ENCODE data around the gene RPS15.
A peak's percentile ranks its signal among the peaks of the same experiment; 100 is the strongest.
"Not testable (repeated sequence)": the region's sequence is repeated elsewhere in the genome, so short reads cannot be mapped to it uniquely, and the experiment has no call there.

RPS15 gene

GRCh38 chr19:1439525-1440417, 1.6 kb downstream of the RPS15 start:
- Histone ChIP-seq H3K36me3 (ENCODE audit: control insufficient read depth in 2 of 2, insufficient read depth in 2 of 2, low read length in 2 of 2) (peaks cover 22 to 26% of the 10 kb centered on the region in 2 donors), H3K9ac (ENCODE audit: low read length in 2 of 2) (peak overlapping the region; percentile 87 to 90), H3K4me3 (ENCODE audit: low read length in 2 of 2) (peak overlapping the region; percentile 73 to 91), H3K4me1 (ENCODE audit: control insufficient read depth, insufficient read depth, low read length) (peaks cover 16% of the 10 kb centered on the region)
- not testable (repeated sequence) for H3K27me3 ChIP-seq (ENCODE audit: control insufficient read depth in 1 of 2, insufficient read depth in 2 of 2, low read length in 2 of 2); H3K9me3 ChIP-seq (ENCODE audit: control insufficient read depth in 2 of 2, low read length in 2 of 2); H3K27ac ChIP-seq (ENCODE audit: low read length)

- no peak overlapping the region for H3K27ac ChIP-seq (ENCODE audit: low read length)
- peaks cover 20 to 23% of the 10 kb centered on the region in 2 donors for H3K36me3 ChIP-seq (ENCODE audit: control insufficient read depth in 2 of 2, insufficient read depth in 2 of 2, low read length in 2 of 2)
- no peak overlapping the region for H3K9ac ChIP-seq (ENCODE audit: low read length in 2 of 2)
- H3K4me1 ChIP-seq (ENCODE audit: control insufficient read depth, insufficient read depth, low read length): peaks cover 22% of the 10 kb centered on the region
- peaks cover 1 to 2% of the 10 kb centered on the region in 2 donors for H3K27me3 ChIP-seq (ENCODE audit: control insufficient read depth in 1 of 2, insufficient read depth in 2 of 2, low read length in 2 of 2)
- H3K4me3 ChIP-seq (ENCODE audit: low read length in 2 of 2): no peak overlapping the region
- H3K9me3 ChIP-seq (ENCODE audit: control insufficient read depth in 2 of 2, low read length in 2 of 2): no peaks in the 10 kb centered on the region
Measured at GRCh38 chr19:1440418-1440801, 2.2 kb downstream of the RPS15 start.

- Histone ChIP-seq H3K4me1 (ENCODE audit: control insufficient read depth, insufficient read depth, low read length) (peaks cover 26% of the 10 kb centered on the region), H3K9me3 (ENCODE audit: control insufficient read depth in 2 of 2, low read length in 2 of 2) (no peaks in the 10 kb centered on the region), H3K4me3 (ENCODE audit: low read length in 2 of 2) (no peak overlapping the region), H3K27ac (ENCODE audit: low read length) (no peak overlapping the region), H3K9ac (ENCODE audit: low read length in 2 of 2) (no peak overlapping the region), H3K27me3 (ENCODE audit: control insufficient read depth in 1 of 2, insufficient read depth in 2 of 2, low read length in 2 of 2) (peaks cover 4 to 9% of the 10 kb centered on the region in 2 donors), H3K36me3 (ENCODE audit: control insufficient read depth in 2 of 2, insufficient read depth in 2 of 2, low read length in 2 of 2) (peaks cover 18 to 19% of the 10 kb centered on the region in 2 donors)
Measured at GRCh38 chr19:1441022-1441426, 2.8 kb downstream of the RPS15 start.

- Histone ChIP-seq H3K4me1 (ENCODE audit: control insufficient read depth, insufficient read depth, low read length) (peaks cover 33% of the 10 kb centered on the region), H3K9me3 (ENCODE audit: control insufficient read depth in 2 of 2, low read length in 2 of 2) (no peaks in the 10 kb centered on the region), H3K9ac (ENCODE audit: low read length in 2 of 2) (no peak overlapping the region), H3K27ac (ENCODE audit: low read length) (no peak overlapping the region), H3K27me3 (ENCODE audit: control insufficient read depth in 1 of 2, insufficient read depth in 2 of 2, low read length in 2 of 2) (peaks cover 6 to 17% of the 10 kb centered on the region in 2 donors), H3K4me3 (ENCODE audit: low read length in 2 of 2) (no peak overlapping the region), H3K36me3 (ENCODE audit: control insufficient read depth in 2 of 2, insufficient read depth in 2 of 2, low read length in 2 of 2) (peaks cover 18 to 19% of the 10 kb centered on the region in 2 donors)
Measured at GRCh38 chr19:1441677-1442438, 3.7 kb downstream of the RPS15 start.

DNA sequence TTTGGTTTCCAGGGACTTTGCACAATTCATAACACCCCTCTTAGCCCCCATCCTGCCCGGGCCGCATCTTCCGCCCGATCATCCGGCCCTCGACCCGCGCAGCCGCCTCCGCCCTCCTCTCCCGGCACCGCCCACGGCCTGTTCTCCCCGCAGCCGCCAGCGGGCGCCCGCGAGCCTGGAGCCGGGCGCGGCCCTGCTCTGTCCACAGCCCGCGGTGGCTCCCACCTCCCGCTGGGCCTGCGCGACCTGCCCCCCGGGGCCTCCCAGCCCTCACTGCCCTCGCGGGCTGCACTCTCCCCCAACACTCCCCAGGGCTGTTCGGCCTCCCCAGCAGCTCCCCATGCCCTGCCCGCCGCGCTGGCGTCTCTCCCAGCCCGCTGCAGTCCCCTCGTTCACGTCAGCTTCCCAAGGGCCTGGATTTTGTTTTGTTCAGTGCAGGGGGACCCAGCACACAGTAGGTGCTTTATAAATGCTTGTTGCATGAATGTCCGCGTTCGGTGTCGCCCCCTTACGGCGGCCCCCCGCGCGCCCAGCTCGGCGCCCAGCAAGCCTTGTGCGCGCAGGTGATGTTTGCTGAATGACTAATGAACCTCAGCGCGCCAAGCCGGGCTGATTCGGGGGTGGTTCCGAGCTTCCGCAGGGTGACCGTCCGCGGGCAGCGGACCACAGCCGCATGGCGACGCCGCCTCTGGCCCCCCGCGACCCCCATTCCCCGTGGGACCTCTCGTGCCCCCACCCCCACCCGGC, 7.2 kb downstream of the RPS15 start:
- Histone ChIP-seq H3K9ac (ENCODE audit: low read length in 2 of 2) (no peak overlapping the region), H3K27me3 (ENCODE audit: control insufficient read depth in 1 of 2, insufficient read depth in 2 of 2, low read length in 2 of 2) (peaks cover 29 to 45% of the 10 kb centered on the region in 2 donors), H3K9me3 (ENCODE audit: control insufficient read depth in 2 of 2, low read length in 2 of 2) (no peaks in the 10 kb centered on the region), H3K4me1 (ENCODE audit: control insufficient read depth, insufficient read depth, low read length) (peaks cover 21% of the 10 kb centered on the region), H3K27ac (ENCODE audit: low read length) (no peak overlapping the region), H3K36me3 (ENCODE audit: control insufficient read depth in 2 of 2, insufficient read depth in 2 of 2, low read length in 2 of 2) (peaks cover 13 to 18% of the 10 kb centered on the region in 2 donors), H3K4me3 (ENCODE audit: low read length in 2 of 2) (peak overlapping the region; percentile 25 to 54)

DNA sequence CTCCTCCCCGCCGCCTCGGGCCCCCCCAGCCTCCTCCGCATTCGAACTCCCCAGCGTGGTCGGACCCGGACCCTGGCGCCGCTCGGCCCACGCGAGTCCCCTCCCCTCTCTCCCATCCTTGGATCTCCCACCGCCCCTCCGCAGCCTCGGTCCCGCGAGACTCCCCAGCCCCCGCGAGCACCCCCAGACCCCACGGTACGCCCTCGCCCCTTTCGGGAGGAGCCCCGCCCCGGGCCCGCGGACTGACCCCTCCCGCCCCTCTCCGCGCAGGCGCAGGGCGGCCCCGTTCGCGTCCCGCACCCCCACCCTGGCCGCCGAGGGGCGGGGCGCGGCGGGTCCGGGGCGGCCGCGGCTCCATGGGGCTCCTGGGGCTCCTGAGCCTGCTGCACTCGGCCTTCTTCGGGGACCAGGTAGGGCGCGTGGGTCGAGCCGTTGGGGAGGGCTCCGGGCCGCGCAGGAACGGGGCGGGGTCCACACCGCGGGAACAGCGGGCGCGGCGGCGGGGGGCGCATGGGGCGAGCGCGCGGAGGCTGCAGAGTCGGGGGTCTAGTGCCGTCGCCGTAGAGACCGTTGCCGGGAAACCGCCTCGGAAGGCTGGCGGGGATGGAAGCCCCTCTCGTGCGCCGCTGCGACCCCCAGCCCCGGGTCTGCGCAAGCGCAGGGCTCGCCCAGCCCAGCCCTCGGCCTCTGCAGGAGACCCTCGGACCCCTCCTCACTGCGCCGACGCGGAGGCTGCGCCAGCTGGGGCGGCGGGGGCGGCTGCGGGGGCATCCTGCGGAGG, 7.9 kb downstream of the RPS15 start:
- Histone ChIP-seq H3K27me3 (ENCODE audit: control insufficient read depth in 1 of 2, insufficient read depth in 2 of 2, low read length in 2 of 2) (peaks cover 36 to 53% of the 10 kb centered on the region in 2 donors), H3K9me3 (ENCODE audit: control insufficient read depth in 2 of 2, low read length in 2 of 2) (no peaks in the 10 kb centered on the region), H3K36me3 (ENCODE audit: control insufficient read depth in 2 of 2, insufficient read depth in 2 of 2, low read length in 2 of 2) (peaks cover 5 to 10% of the 10 kb centered on the region in 2 donors), H3K9ac (ENCODE audit: low read length in 2 of 2) (no peak overlapping the region), H3K4me1 (ENCODE audit: control insufficient read depth, insufficient read depth, low read length) (peaks cover 21% of the 10 kb centered on the region), H3K4me3 (ENCODE audit: low read length in 2 of 2) (no peak overlapping the region), H3K27ac (ENCODE audit: low read length) (no peak overlapping the region)

DNA sequence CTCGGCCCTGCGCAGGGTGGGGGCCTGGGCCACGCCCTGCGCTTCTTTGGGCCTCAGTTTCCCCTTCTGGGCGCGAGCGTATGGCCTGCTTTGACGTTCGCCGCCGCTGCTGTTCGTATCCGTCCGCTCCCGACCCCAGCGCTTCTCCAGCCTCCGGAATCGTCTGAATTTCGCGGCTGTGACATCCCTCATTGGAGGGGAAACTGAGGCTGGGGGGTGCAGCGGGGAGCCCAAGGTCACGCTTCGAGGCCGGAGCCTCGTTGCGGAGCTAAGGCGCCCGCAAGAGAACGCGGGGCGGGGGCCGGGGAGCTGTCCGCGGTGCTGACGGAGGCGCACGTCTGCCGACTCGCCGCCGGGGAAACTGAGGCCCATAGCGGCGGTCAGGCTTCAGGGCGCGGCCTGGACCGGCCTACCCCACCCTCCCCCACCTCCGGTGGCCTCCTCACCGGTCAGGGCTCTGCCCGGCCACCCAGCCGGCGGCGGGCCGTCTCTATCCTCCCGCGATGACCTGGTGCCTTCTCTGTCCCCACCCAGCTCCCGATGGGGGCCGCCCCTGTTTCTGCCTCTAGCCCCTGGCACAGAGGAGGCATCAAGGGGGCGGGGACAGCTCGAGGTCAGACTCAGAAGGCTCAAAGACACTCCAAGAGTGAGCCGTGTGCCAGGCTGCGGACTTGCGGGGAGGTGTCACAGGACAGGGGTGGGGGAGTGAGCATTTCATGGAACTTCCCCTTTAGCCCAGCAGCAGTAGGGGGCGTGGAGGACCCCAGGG, 8.7 kb downstream of the RPS15 start:
- Histone ChIP-seq H3K9ac (ENCODE audit: low read length in 2 of 2) (no peak overlapping the region), H3K36me3 (ENCODE audit: control insufficient read depth in 2 of 2, insufficient read depth in 2 of 2, low read length in 2 of 2) (peaks cover under 1 to 3% of the 10 kb centered on the region in 2 donors), H3K9me3 (ENCODE audit: control insufficient read depth in 2 of 2, low read length in 2 of 2) (no peaks in the 10 kb centered on the region), H3K4me1 (ENCODE audit: control insufficient read depth, insufficient read depth, low read length) (peaks cover 21% of the 10 kb centered on the region), H3K4me3 (ENCODE audit: low read length in 2 of 2) (no peak overlapping the region), H3K27me3 (ENCODE audit: control insufficient read depth in 1 of 2, insufficient read depth in 2 of 2, low read length in 2 of 2) (peaks cover 42 to 61% of the 10 kb centered on the region in 2 donors), H3K27ac (ENCODE audit: low read length) (no peak overlapping the region)

DNA sequence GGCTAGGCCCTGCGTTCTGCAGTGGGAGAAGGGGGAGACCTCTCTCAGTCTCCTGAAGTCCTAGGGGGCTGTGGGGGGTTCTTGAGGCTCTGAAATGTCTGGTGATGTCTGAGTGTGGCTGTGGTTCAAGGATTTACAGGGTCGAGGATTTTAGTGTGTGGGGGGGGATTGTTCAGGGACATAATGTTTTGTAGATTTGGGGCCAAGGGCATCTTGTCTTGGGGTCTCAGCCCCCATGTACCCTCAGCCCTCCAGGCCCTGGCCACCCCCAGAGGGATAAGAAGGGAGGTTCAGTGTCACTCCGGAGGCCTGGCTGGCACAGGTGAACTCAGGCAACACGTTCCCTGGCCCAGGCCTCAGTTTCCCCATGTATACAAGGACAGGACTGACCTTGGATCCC, 9.3 kb downstream of the RPS15 start:
- Histone ChIP-seq H3K36me3 (ENCODE audit: control insufficient read depth in 2 of 2, insufficient read depth in 2 of 2, low read length in 2 of 2) (no peaks in the 10 kb centered on the region), H3K9ac (ENCODE audit: low read length in 2 of 2) (no peak overlapping the region), H3K4me1 (ENCODE audit: control insufficient read depth, insufficient read depth, low read length) (peaks cover 19% of the 10 kb centered on the region), H3K27ac (ENCODE audit: low read length) (no peak overlapping the region), H3K4me3 (ENCODE audit: low read length in 2 of 2) (no peak overlapping the region), H3K9me3 (ENCODE audit: control insufficient read depth in 2 of 2, low read length in 2 of 2) (no peaks in the 10 kb centered on the region), H3K27me3 (ENCODE audit: control insufficient read depth in 1 of 2, insufficient read depth in 2 of 2, low read length in 2 of 2) (peaks cover 48 to 66% of the 10 kb centered on the region in 2 donors)

- no peak overlapping the region for H3K4me3 ChIP-seq (ENCODE audit: low read length in 2 of 2)
- peaks cover 19% of the 10 kb centered on the region for H3K4me1 ChIP-seq (ENCODE audit: control insufficient read depth, insufficient read depth, low read length)
- peaks cover 52 to 71% of the 10 kb centered on the region in 2 donors for H3K27me3 ChIP-seq (ENCODE audit: control insufficient read depth in 1 of 2, insufficient read depth in 2 of 2, low read length in 2 of 2)
- H3K36me3 ChIP-seq (ENCODE audit: control insufficient read depth in 2 of 2, insufficient read depth in 2 of 2, low read length in 2 of 2): no peaks in the 10 kb centered on the region
- no peak overlapping the region for H3K27ac ChIP-seq (ENCODE audit: low read length)
- H3K9me3 ChIP-seq (ENCODE audit: control insufficient read depth in 2 of 2, low read length in 2 of 2): no peaks in the 10 kb centered on the region
- no peak overlapping the region for H3K9ac ChIP-seq (ENCODE audit: low read length in 2 of 2)
Measured at GRCh38 chr19:1447944-1448343, 9.7 kb downstream of the RPS15 start.
